HEK293 (cell line): ENCODE data around the gene PI4KA.
A peak's percentile ranks its signal among the peaks of the same experiment; 100 is the strongest.

Experiments used
- GLI4 ChIP-seq: fragments of 450-650 bp; formaldehyde crosslinking; IDR thresholded peaks from 2 replicates; pipeline ENCODE4 v1.5.1; 2016; ENCODE audit warnings: missing biosample characterization, missing genetic modification characterization
- HOXA7 ChIP-seq: sonication (generic); formaldehyde crosslinking; IDR thresholded peaks from 2 replicates; pipeline ENCODE4 v1.8.1; 2022; ENCODE audit warnings: missing genetic modification reagents, borderline replicate concordance
- REPIN1 ChIP-seq: fragments of 450-650 bp; formaldehyde crosslinking; IDR thresholded peaks from 2 replicates; pipeline ENCODE4 v1.5.1; 2017; ENCODE audit warnings: missing biosample characterization, missing genetic modification characterization, low read depth
- ZNF274 ChIP-seq, 2 experiments: fragments of 200-500 bp in 1 of 2; fragments of 450-650 bp in 1 of 2; sonication (Bioruptor generic) in 1 of 2; formaldehyde crosslinking in 1 of 2; IDR thresholded peaks; 2 replicates each; pipeline versions ENCODE4 v1.5.1 to v1.6.1; 2014 to 2016; ENCODE audit warnings: borderline replicate concordance in 1 of 2, inconsistent platforms in 1 of 2, low read length in 1 of 2, missing biosample characterization in 1 of 2, missing genetic modification characterization in 1 of 2
- ZNF571 ChIP-seq: fragments of 450-650 bp; formaldehyde crosslinking; IDR thresholded peaks from 2 replicates; pipeline ENCODE4 v1.5.0; 2017; ENCODE audit warnings: missing biosample characterization, missing genetic modification characterization
- ZSCAN16 ChIP-seq: fragments of 450-650 bp; formaldehyde crosslinking; IDR thresholded peaks from 2 replicates; pipeline ENCODE4 v1.5.1; 2016; ENCODE audit warnings: missing biosample characterization, missing genetic modification characterization
- TF ChIP-seq, protein P1 (sequence below): fragments of 450-650 bp; formaldehyde crosslinking; IDR thresholded peaks from 2 replicates; pipeline ENCODE4 v1.5.1; 2016; ENCODE audit warnings: missing biosample characterization, missing genetic modification characterization
- TF ChIP-seq, protein P2 (sequence below): fragments of 450-650 bp; formaldehyde crosslinking; IDR thresholded peaks from 2 replicates; pipeline ENCODE4 v1.5.1; 2016; ENCODE audit warnings: missing biosample characterization, missing genetic modification characterization
- TF ChIP-seq, protein P3 (sequence below): fragments of 450-650 bp; formaldehyde crosslinking; IDR thresholded peaks from 2 replicates; pipeline ENCODE4 v1.5.1; 2016; ENCODE audit warnings: missing biosample characterization, missing genetic modification characterization
- TF ChIP-seq, protein P4 (sequence below): fragments of 450-650 bp; formaldehyde crosslinking; IDR thresholded peaks from 2 replicates; pipeline ENCODE4 v1.5.1; 2017; ENCODE audit warnings: missing biosample characterization, missing genetic modification characterization

DNA sequence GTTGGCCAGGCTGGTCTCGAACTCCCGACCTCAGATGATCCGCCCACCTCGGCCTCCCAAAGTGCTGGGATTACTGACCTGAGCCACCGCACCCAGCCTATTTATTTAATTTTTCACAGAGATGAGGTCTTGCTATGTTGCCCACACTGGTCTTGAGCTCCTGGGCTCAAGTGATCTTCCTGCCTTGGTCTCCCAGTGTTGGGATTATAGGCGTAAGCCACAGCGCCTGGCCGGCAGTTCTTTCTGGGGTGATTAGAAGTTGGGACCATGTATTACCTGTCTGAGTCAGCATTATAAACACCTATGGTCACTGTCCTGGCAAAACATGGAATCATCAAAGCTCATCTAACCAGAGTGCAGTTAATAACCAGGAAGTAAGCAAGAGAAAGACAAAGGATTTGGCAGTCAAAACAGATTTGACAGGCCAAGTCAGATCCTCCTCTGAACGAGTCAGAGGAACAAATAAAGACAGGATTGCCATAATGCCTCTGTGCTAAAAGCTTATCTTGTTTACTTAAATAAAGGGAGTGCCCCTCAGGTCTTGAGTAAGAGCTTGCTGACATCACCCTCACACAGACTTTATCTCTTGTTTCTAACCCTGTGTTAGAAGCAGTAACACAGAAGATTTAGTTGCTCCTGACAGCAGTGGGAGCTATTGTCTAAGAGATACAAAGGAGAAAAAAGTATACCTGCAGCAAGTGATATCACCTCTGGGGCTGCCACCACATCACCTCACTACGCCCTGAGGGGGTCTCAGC lies 81.0 kb downstream of the PI4KA start:
- TF ChIP-seq, protein P1, sequence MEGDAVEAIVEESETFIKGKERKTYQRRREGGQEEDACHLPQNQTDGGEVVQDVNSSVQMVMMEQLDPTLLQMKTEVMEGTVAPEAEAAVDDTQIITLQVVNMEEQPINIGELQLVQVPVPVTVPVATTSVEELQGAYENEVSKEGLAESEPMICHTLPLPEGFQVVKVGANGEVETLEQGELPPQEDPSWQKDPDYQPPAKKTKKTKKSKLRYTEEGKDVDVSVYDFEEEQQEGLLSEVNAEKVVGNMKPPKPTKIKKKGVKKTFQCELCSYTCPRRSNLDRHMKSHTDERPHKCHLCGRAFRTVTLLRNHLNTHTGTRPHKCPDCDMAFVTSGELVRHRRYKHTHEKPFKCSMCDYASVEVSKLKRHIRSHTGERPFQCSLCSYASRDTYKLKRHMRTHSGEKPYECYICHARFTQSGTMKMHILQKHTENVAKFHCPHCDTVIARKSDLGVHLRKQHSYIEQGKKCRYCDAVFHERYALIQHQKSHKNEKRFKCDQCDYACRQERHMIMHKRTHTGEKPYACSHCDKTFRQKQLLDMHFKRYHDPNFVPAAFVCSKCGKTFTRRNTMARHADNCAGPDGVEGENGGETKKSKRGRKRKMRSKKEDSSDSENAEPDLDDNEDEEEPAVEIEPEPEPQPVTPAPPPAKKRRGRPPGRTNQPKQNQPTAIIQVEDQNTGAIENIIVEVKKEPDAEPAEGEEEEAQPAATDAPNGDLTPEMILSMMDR (tag by site-specific recombination): no peak
- TF ChIP-seq GLI4 (tag by site-specific recombination): no peak
- TF ChIP-seq, protein P2, sequence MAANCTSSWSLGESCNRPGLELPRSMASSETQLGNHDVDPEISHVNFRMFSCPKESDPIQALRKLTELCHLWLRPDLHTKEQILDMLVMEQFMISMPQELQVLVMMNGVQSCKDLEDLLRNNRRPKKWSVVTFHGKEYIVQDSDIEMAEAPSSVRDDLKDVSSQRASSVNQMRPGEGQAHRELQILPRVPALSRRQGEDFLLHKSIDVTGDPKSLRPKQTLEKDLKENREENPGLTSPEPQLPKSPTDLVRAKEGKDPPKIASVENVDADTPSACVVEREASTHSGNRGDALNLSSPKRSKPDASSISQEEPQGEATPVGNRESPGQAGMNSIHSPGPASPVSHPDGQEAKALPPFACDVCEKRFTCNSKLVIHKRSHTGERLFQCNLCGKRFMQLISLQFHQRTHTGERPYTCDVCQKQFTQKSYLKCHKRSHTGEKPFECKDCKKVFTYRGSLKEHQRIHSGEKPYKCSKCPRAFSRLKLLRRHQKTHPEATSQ: no peak
- TF ChIP-seq HOXA7 (CRISPR knock-in tag): no peak
- no peak for TF ChIP-seq ZNF274 (IDR thresholded peaks at IDR 0.05; ENCODE audit: low read length)
- no peak for TF ChIP-seq ZNF274 (tag by site-specific recombination; IDR thresholded peaks at IDR 0.05; ENCODE audit: borderline replicate concordance)
- no peak for TF ChIP-seq ZNF571 (tag by site-specific recombination)
- no peak for TF ChIP-seq REPIN1 (tag by site-specific recombination)
- no peak for TF ChIP-seq ZSCAN16
- TF ChIP-seq, protein P3, sequence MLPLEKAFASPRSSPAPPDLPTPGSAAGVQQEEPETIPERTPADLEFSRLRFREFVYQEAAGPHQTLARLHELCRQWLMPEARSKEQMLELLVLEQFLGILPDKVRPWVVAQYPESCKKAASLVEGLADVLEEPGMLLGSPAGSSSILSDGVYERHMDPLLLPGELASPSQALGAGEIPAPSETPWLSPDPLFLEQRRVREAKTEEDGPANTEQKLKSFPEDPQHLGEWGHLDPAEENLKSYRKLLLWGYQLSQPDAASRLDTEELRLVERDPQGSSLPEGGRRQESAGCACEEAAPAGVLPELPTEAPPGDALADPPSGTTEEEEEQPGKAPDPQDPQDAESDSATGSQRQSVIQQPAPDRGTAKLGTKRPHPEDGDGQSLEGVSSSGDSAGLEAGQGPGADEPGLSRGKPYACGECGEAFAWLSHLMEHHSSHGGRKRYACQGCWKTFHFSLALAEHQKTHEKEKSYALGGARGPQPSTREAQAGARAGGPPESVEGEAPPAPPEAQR (tag by site-specific recombination): no peak
- TF ChIP-seq, protein P4, sequence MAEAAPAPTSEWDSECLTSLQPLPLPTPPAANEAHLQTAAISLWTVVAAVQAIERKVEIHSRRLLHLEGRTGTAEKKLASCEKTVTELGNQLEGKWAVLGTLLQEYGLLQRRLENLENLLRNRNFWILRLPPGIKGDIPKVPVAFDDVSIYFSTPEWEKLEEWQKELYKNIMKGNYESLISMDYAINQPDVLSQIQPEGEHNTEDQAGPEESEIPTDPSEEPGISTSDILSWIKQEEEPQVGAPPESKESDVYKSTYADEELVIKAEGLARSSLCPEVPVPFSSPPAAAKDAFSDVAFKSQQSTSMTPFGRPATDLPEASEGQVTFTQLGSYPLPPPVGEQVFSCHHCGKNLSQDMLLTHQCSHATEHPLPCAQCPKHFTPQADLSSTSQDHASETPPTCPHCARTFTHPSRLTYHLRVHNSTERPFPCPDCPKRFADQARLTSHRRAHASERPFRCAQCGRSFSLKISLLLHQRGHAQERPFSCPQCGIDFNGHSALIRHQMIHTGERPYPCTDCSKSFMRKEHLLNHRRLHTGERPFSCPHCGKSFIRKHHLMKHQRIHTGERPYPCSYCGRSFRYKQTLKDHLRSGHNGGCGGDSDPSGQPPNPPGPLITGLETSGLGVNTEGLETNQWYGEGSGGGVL: 0 out of 2 replicates have a peak, but pooled peaks have one; percentile 13
